A673 (cell line): ENCODE results near the gene PRSS48. TPM values are rescaled to one million over a fixed set of nuclear protein-coding genes. Genes with fewer than 3 reads are reported as not detected.

Experiments
- BruUV-seq: library from RNA; stranded (reverse); fragments of 400-500 nt; replicated peaks from 2 replicates; lab custom pipeline; 2021; lab: Mats Ljungman, UMichigan
- CTCF ChIA-PET: fragments of 300-600 bp; sonication (Branson Sonifier 250); formaldehyde crosslinking; loops from one replicate; lab custom pipeline; 2022; ENCODE audit warnings: antibody characterized with exemption; lab: Charles Lee
- POLR2A ChIA-PET: fragments of 300-600 bp; sonication (Branson Sonifier 250); formaldehyde crosslinking; loops from one replicate; lab custom pipeline; 2022; ENCODE audit warnings: antibody characterized with exemption; ENCODE audit not compliant: low non-redundant PET; lab: Charles Lee
- DNase-seq: peaks from one replicate; pipeline ENCODE4 v3.0.0-alpha.2; 2015; ENCODE audit warnings: low spot score
- H3K27ac ChIP-seq: fragments of 200-600 bp; sonication (generic); 2 replicates; pipeline ENCODE4 v1.5.1; 2016; ENCODE audit warnings: mixed run types, low read depth, mild to moderate bottlenecking, mixed read lengths, antibody characterized with exemption, low read length; ENCODE audit not compliant: poor library complexity, severe bottlenecking
- H3K27me3 ChIP-seq: fragments of 200-600 bp; sonication (generic); replicated peaks from 2 replicates; pipeline ENCODE4 v1.6.1; 2017; ENCODE audit warnings: mixed run types, low read depth, mild to moderate bottlenecking, mixed read lengths, antibody characterized with exemption, low read length; ENCODE audit not compliant: insufficient read depth, poor library complexity
- H3K36me3 ChIP-seq: fragments of 200-600 bp; sonication (generic); 2 replicates; pipeline ENCODE4 v1.6.1; 2016; ENCODE audit warnings: mixed run types, mild to moderate bottlenecking, mixed read lengths, antibody characterized with exemption, low read length; ENCODE audit not compliant: insufficient read depth, poor library complexity, severe bottlenecking
- H3K4me1 ChIP-seq: fragments of 200-600 bp; sonication (generic); 2 replicates; pipeline ENCODE4 v1.6.1; 2017; ENCODE audit warnings: mixed run types, mild to moderate bottlenecking, mixed read lengths, antibody characterized with exemption, low read length; ENCODE audit not compliant: insufficient read depth, poor library complexity, severe bottlenecking
- H3K4me3 ChIP-seq: fragments of 200-600 bp; sonication (generic); 2 replicates; pipeline ENCODE4 v1.5.1; 2016; ENCODE audit warnings: low read depth, mixed run types, mild to moderate bottlenecking, mixed read lengths, low read length; ENCODE audit not compliant: poor library complexity, severe bottlenecking
- H3K9me3 ChIP-seq: fragments of 200-600 bp; sonication (generic); 2 replicates; pipeline ENCODE4 v1.6.1; 2016; ENCODE audit warnings: mixed run types, low read depth, mild to moderate bottlenecking, mixed read lengths, antibody characterized with exemption, low read length; ENCODE audit not compliant: poor library complexity, severe bottlenecking
- CTCF ChIP-seq: fragments of 300-800, 200-600 bp; sonication (generic); conservative IDR thresholded peaks from 2 replicates; pipeline ENCODE4 v1.5.1; 2017; ENCODE audit warnings: low read depth, mild to moderate bottlenecking, antibody characterized with exemption, low read length, moderate library complexity, mixed read lengths
- EZH2 ChIP-seq: fragments of 200-600 bp; sonication (generic); IDR thresholded peaks from 2 replicates; pipeline ENCODE4 v1.6.1; 2017; ENCODE audit warnings: borderline replicate concordance, low read depth, mild to moderate bottlenecking, mixed read lengths, antibody characterized with exemption, low read length; ENCODE audit not compliant: poor library complexity, severe bottlenecking
- intact Hi-C: fragments of 100-400 bp; cut with micrococcal nuclease; formaldehyde crosslinking; loops from one replicate; pipeline ENCODE4 v1.10.0; 2022; ENCODE audit not compliant: unreplicated experiment
- total RNA-seq: library from RNA; stranded (reverse); gene quantifications from 2 replicates; pipeline ENCODE4 v1.2.3, GENCODE V29; 2021

PRSS48 gene
- total RNA-seq, 1 experiment from 2014 or later: not detected

GRCh38 chr4:151316645-151317044 lies 39.7 kb downstream of the PRSS48 start:
- H3K27ac ChIP-seq: no peak overlapping the region

GRCh38 chr4:151318307-151319006 lies 41.5 kb downstream of the PRSS48 start:
- no peaks in the 10 kb centered on the region for H3K9me3 ChIP-seq
- H3K4me3 ChIP-seq: no peak overlapping the region
- no peaks in the 10 kb centered on the region for H3K36me3 ChIP-seq
- H3K4me1 ChIP-seq: no peaks in the 10 kb centered on the region
- no TSS peak for BruUV-seq
- ChIA-PET CTCF (no interaction called here), POLR2A (interaction anchor here (0.7 kb wide), 1 partner anchor 582 kb away, joined by 5 read pairs; no protein-coding TSS in a partner anchor)
- TF ChIP-seq CTCF (no peak), EZH2 (no peak)
- H3K27me3 ChIP-seq: peaks cover 8% of the 10 kb centered on the region
- intact Hi-C loops: no loop called here
- H3K27ac ChIP-seq: no peak overlapping the region
- no peak for DNase-seq

More at GRCh38 chr4:151316645-151317044, 39.7 kb downstream of the PRSS48 start:
- CTCF ChIA-PET: no interaction called here
- Histone ChIP-seq H3K4me1 (no peaks in the 10 kb centered on the region), H3K27me3 (no peaks in the 10 kb centered on the region), H3K9me3 (no peaks in the 10 kb centered on the region), H3K36me3 (no peaks in the 10 kb centered on the region), H3K4me3 (no peak overlapping the region)
- intact Hi-C loops: no loop called here
- POLR2A ChIA-PET: no interaction called here
- no peak for DNase-seq
- no peak for TF ChIP-seq EZH2
- no peak for TF ChIP-seq CTCF
- no TSS peak for BruUV-seq

- Histone ChIP-seq H3K4me3 (no peak overlapping the region), H3K4me1 (no peaks in the 10 kb centered on the region), H3K27ac (no peak overlapping the region), H3K9me3 (no peaks in the 10 kb centered on the region), H3K27me3 (peaks cover 18% of the 10 kb centered on the region), H3K36me3 (no peaks in the 10 kb centered on the region)
- TF ChIP-seq CTCF: no peak
- TF ChIP-seq EZH2: no peak
- CTCF ChIA-PET: no interaction called here
- BruUV-seq: no TSS peak
- intact Hi-C loops: no loop called here
- no peak for DNase-seq
- POLR2A ChIA-PET: no interaction called here
Measured at GRCh38 chr4:151319490-151319889, 42.5 kb downstream of the PRSS48 start.
